ENCODE data around the gene DLGAP1. TPM values are rescaled to one million over a fixed set of nuclear protein-coding genes. Genes with fewer than 3 reads are reported as not detected.
A peak's percentile ranks its signal among the peaks of the same experiment; 100 is the strongest.

DLGAP1 gene
- total RNA-seq, 2 experiments from 2014 or later, result not detected

- DNase-seq, result no peak
- Mint-ChIP-seq H3K27me3 (no peaks in the 10 kb centered on the region), H3K27ac (no peak overlapping the region), H3K4me1 (peaks cover 9% of the 10 kb centered on the region), H3K4me3 (no peak overlapping the region), H3K9me3 (no peaks in the 10 kb centered on the region), H3K36me3 (no peaks in the 10 kb centered on the region)
- POLR2A ChIA-PET, result no interaction called here
- ATAC-seq (ENCODE audit: low read depth), result no peak
Measured at GRCh38 chr18:3649135-3649632, 805.9 kb downstream of the DLGAP1 start.

GRCh38 chr18:3648641-3649040 lies 806.5 kb downstream of the DLGAP1 start:
- no peak overlapping the region for H3K4me3 Mint-ChIP-seq
- no peaks in the 10 kb centered on the region for H3K27me3 Mint-ChIP-seq
- peaks cover 9% of the 10 kb centered on the region for H3K4me1 Mint-ChIP-seq
- DNase-seq (no peak), ATAC-seq (ENCODE audit: low read depth) (no peak)
- no peaks in the 10 kb centered on the region for H3K36me3 Mint-ChIP-seq
- POLR2A ChIA-PET, result no interaction called here
- H3K9me3 Mint-ChIP-seq, result no peaks in the 10 kb centered on the region
- H3K27ac Mint-ChIP-seq, result no peak overlapping the region

GRCh38 chr18:3648200-3648599 lies 806.9 kb downstream of the DLGAP1 start:
- Mint-ChIP-seq H3K4me1 (peaks cover 9% of the 10 kb centered on the region), H3K27me3 (no peaks in the 10 kb centered on the region), H3K4me3 (no peak overlapping the region), H3K9me3 (no peaks in the 10 kb centered on the region), H3K36me3 (no peaks in the 10 kb centered on the region), H3K27ac (no peak overlapping the region)
- ATAC-seq (ENCODE audit: low read depth) (no peak), DNase-seq (no peak)
- POLR2A ChIA-PET, result no interaction called here

DNA sequence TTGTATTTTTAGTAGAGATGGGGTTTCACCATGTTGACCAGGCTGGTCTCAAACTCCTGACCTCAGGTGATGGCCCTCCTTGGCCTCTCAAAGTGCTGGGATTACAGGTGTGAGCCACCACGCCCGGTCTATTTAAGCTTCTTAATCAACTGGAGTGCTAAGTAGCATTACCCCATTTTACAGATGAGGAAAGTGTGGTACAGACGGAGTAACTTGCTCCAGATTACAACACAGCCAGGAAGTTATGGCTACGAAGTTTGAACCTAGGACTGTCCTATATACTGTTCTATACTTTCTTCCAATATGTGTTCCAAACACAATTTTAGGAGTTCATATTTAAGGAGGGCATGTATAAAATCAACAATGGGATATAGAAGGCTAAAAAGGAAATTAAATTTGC lies 807.5 kb downstream of the DLGAP1 start:
- peaks cover 1% of the 10 kb centered on the region for H3K36me3 Mint-ChIP-seq
- peaks cover 2% of the 10 kb centered on the region for H3K27me3 Mint-ChIP-seq
- no peak overlapping the region for H3K4me3 Mint-ChIP-seq
- ATAC-seq (ENCODE audit: low read depth) (no peak), DNase-seq (no peak)
- H3K27ac Mint-ChIP-seq, result no peak overlapping the region
- H3K4me1 Mint-ChIP-seq, result peaks cover 9% of the 10 kb centered on the region
- no peaks in the 10 kb centered on the region for H3K9me3 Mint-ChIP-seq
- POLR2A ChIA-PET, result no interaction called here

DNA sequence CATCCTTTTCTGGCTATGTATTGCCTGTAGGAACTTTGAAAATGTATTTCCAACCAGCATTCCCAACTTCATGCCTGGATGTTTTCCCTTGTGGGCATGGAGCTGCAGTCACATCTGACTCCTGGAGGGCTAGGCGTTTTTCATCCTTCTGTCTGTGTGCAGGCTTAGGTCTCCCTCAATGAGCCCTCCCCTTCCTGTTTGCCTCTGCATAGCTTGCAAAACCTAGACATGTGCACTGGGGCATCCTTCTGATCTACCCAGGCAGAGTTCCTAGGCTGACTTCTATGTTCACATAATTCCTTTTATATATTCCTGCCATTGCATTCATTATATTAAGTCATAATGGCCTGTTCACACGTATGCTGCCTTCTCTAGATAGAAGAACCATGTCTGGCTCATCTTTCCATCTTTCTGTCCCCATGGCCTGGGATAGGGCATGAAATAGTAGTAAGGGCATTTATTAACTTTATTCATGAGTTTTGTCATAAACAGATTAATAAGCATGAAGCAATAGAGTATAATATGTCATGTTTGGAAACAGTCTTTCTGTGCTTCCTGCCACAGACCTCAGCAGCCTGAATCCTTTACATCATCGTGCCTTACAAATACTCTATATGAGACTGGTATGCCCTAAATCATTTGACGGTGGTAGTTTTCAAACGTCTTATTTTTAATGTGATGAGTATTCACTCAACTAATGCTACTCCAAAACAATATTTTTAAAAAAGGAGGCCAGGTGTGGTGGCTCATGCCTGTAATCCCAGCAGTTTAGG lies 809.5 kb downstream of the DLGAP1 start:
- no peak for DNase-seq
- Mint-ChIP-seq H3K36me3 (peaks cover 1% of the 10 kb centered on the region), H3K27ac (peak overlapping the region; percentile 4), H3K4me1 (peaks cover 11% of the 10 kb centered on the region), H3K9me3 (no peaks in the 10 kb centered on the region), H3K4me3 (peak overlapping the region; percentile 1), H3K27me3 (peaks cover 2% of the 10 kb centered on the region)
- peak; percentile 66 for ATAC-seq (ENCODE audit: low read depth)
- POLR2A ChIA-PET, result no interaction called here

- no peak overlapping the region for H3K27ac Mint-ChIP-seq
- POLR2A ChIA-PET, result no interaction called here
- no peaks in the 10 kb centered on the region for H3K9me3 Mint-ChIP-seq
- H3K36me3 Mint-ChIP-seq, result no peaks in the 10 kb centered on the region
- ATAC-seq (ENCODE audit: low read depth), result no peak
- peaks cover 1% of the 10 kb centered on the region for H3K4me1 Mint-ChIP-seq
- DNase-seq, result no peak
- no peak overlapping the region for H3K4me3 Mint-ChIP-seq
- no peaks in the 10 kb centered on the region for H3K27me3 Mint-ChIP-seq
Measured at GRCh38 chr18:3634250-3634939, 820.7 kb downstream of the DLGAP1 start.

- DNase-seq (no peak), ATAC-seq (ENCODE audit: low read depth) (no peak)
- no peaks in the 10 kb centered on the region for H3K9me3 Mint-ChIP-seq
- H3K36me3 Mint-ChIP-seq, result no peaks in the 10 kb centered on the region
- POLR2A ChIA-PET, result no interaction called here
- H3K27ac Mint-ChIP-seq, result no peak overlapping the region
- H3K4me3 Mint-ChIP-seq, result no peak overlapping the region
- H3K4me1 Mint-ChIP-seq, result peaks cover 1% of the 10 kb centered on the region
- no peaks in the 10 kb centered on the region for H3K27me3 Mint-ChIP-seq
Measured at GRCh38 chr18:3631887-3632286, 823.2 kb downstream of the DLGAP1 start.

DNA sequence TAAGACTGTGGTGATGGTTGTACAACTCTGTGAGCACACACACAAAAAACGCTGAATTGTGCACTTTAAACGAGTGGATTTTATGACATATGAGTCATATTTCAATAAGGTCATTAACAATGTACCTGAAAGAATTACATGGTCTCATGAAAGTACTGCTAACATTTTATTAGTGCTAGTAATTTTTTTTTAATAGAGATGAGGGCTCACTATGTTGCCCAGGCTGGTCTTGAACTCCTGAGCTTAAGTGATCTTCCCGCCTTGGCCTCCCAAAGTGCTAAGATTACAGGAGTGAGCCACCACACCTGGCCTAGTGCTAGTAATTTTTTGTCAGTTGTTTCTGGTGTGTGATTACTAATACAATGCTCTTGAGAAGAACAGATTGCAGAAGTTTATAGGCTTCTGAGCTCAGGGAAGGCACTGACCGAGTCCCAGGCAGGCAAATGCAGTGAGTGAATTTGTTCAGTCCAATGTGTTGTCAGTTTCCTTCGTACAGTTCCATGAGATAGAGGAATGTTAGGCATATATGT lies 828.1 kb downstream of the DLGAP1 start:
- no peaks in the 10 kb centered on the region for H3K36me3 Mint-ChIP-seq
- H3K9me3 Mint-ChIP-seq, result no peaks in the 10 kb centered on the region
- POLR2A ChIA-PET, result interaction anchor here (1.0 kb wide), 1 partner anchor 21 kb away, joined by 3 read pairs; no protein-coding TSS in a partner anchor
- H3K27me3 Mint-ChIP-seq, result no peaks in the 10 kb centered on the region
- no peak overlapping the region for H3K4me3 Mint-ChIP-seq
- no peak for ATAC-seq (ENCODE audit: low read depth)
- DNase-seq, result no peak
- no peak overlapping the region for H3K27ac Mint-ChIP-seq
- peaks cover 21% of the 10 kb centered on the region for H3K4me1 Mint-ChIP-seq

DNA sequence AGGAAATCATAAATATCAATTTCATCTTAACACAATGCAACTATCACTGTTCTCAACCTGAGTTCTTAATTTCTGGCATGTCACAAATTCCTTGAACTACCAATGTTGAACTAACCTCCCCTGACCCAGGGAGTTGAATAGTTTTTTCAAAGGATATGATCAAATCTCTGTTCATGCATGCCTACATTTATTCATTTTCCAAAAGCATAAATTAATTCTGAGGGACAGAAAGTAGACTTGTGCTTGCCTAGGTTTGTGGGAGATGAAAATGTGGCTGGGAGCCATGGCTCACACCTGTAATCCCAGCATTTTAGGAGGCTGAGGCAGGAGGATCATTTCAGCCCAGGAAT lies 829.4 kb downstream of the DLGAP1 start:
- Mint-ChIP-seq H3K4me1 (peaks cover 21% of the 10 kb centered on the region), H3K27me3 (no peaks in the 10 kb centered on the region), H3K9me3 (no peaks in the 10 kb centered on the region), H3K4me3 (no peak overlapping the region), H3K27ac (no peak overlapping the region), H3K36me3 (no peaks in the 10 kb centered on the region)
- POLR2A ChIA-PET, result no interaction called here
- DNase-seq (no peak), ATAC-seq (ENCODE audit: low read depth) (no peak)

DNA sequence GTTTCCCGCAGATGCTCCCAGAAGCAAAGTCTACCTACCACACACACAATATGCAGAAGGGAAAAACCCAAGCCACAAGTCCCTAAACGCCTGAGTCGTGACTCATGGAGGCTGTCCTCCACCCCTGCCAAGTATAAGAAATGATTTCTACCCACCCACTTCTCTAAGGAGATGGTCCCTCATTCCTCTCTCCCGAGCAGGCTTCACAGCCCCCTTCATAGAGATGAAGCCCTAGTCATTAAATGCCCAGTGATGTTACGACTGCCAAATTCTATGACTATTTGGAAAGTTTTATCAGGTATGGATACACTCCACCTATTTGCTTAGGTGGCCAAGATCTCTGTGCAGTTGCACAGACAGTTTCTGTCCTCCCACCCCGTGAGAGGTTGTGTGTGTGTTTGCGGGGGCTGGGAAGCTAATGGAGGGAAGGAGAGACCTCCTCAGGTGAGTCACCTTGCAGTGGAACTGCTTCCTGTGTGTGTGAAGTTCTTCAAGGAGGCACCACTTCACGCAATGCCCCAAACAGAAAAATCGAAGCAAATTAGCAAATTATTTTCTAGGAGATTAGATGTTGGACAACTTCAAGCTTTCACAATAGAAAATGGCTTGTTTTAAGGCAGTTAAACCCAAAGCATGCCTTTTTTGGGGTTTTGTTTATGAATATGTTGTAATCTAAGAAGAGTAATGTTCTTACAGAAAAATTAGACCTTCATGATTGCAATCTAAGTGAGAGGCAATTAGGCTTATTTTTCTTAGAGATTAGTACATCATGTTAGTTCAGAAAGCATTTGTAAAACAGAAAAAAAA lies 830.0 kb downstream of the DLGAP1 start:
- POLR2A ChIA-PET, result interaction anchor here (1.0 kb wide), 1 partner anchor 19 kb away, joined by 4 read pairs; no protein-coding TSS in a partner anchor
- Mint-ChIP-seq H3K9me3 (no peaks in the 10 kb centered on the region), H3K4me1 (peaks cover 21% of the 10 kb centered on the region), H3K27ac (peak overlapping the region; percentile 67), H3K27me3 (no peaks in the 10 kb centered on the region), H3K36me3 (no peaks in the 10 kb centered on the region), H3K4me3 (peak overlapping the region; percentile 42)
- ATAC-seq (ENCODE audit: low read depth) (peak; percentile 91), DNase-seq (peak; percentile 43)

GRCh38 chr18:3624546-3624934 lies 830.6 kb downstream of the DLGAP1 start:
- DNase-seq (no peak), ATAC-seq (ENCODE audit: low read depth) (no peak)
- Mint-ChIP-seq H3K27ac (peak overlapping the region; percentile 67), H3K4me3 (peak overlapping the region; percentile 42), H3K9me3 (no peaks in the 10 kb centered on the region), H3K27me3 (no peaks in the 10 kb centered on the region), H3K36me3 (no peaks in the 10 kb centered on the region), H3K4me1 (peaks cover 23% of the 10 kb centered on the region)
- POLR2A ChIA-PET, result interaction anchor here (1.0 to 1.3 kb wide), 2 partner anchors 18 to 327 kb away, joined by 3 to 4 read pairs; no protein-coding TSS in a partner anchor

- no peaks in the 10 kb centered on the region for H3K27me3 Mint-ChIP-seq
- peak overlapping the region; percentile 82 for H3K27ac Mint-ChIP-seq
- DNase-seq (no peak), ATAC-seq (ENCODE audit: low read depth) (no peak)
- H3K9me3 Mint-ChIP-seq, result no peaks in the 10 kb centered on the region
- H3K4me1 Mint-ChIP-seq, result peaks cover 24% of the 10 kb centered on the region
- peak overlapping the region; percentile 42 for H3K4me3 Mint-ChIP-seq
- H3K36me3 Mint-ChIP-seq, result no peaks in the 10 kb centered on the region
- POLR2A ChIA-PET, result interaction anchor here (1.0 to 1.3 kb wide), 2 partner anchors 18 to 326 kb away, joined by 3 to 4 read pairs; no protein-coding TSS in a partner anchor
Measured at GRCh38 chr18:3623769-3624545, 831.1 kb downstream of the DLGAP1 start.
